NB4 (cell line): ENCODE measurements around the gene TLN1.

Experiments
- CTCF ChIP-seq: IDR thresholded peaks from one replicate; pipeline ENCODE4 v1.5.1; 2012; ENCODE audit warnings: low read depth, low read length
- POLR2A ChIP-seq: IDR thresholded peaks from 2 replicates; pipeline ENCODE4 v1.6.1; 2011; ENCODE audit warnings: mild to moderate bottlenecking; ENCODE audit not compliant: insufficient read length; ENCODE audit errors: extremely low read depth

DNA sequence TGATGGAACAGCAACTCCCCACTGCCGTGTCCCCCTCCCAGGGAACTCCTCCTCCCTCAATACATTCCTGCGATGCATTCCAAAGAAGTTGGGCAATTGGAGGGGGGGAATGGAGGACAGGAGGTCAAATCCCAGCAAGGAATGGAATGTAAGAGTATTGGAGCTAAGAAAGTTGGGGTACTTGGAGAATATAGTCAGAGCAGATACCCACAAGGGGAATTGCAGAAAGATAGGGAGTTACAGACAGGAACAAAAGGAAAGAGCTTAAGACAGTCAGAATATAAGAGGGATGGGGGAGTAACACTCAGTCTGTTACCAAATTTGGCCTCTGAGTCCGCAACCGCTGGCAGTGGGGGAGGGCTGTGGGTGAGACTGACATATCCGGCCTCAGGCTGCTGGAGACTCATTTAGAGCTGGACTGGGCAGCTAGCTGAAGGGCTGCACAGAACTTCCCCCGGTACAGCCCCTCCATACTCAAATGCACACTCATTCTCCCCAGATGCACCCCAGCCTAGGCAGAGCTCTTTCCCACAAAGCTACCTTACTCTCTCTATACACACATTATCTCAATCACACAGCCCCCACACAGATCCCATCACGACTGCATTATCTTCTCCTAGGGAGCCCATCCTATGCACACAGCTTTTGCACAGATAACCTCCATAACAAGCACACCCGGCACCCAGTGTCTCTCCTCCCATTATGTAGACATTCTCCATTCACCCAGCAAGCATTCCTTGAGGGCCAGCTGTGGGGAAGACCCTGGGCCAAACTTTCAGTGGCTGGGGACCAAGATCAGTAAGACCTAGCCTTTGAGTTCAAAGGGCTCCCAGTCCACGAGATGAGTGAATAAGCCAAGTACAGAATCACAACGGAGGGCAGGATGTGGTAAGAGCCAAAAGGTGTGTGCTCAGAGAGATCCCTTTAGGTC is 3.7 kb downstream of the TLN1 start:
- TF ChIP-seq CTCF (no peak), POLR2A (no peak)
